Measurements from ENCODE around the gene GADD45B.

GADD45B gene

GRCh38 chr19:2443116-2443784 is 32.7 kb upstream of the GADD45B start:
- CTCF ChIA-PET, result interaction anchor here (1.2 kb wide), 1 partner anchor 29 kb away, joined by 3 read pairs; no protein-coding TSS in a partner anchor
- DNase-seq (ENCODE audit: extremely low spot score), result no peak
- no peak for TF ChIP-seq CTCF (IDR thresholded peaks at IDR 0.05; ENCODE audit: control extremely low read depth, extremely low read depth, low read depth, missing control alignments)
- POLR2A ChIA-PET, result no interaction called here

GRCh38 chr19:2443785-2444182 is 32.1 kb upstream of the GADD45B start:
- POLR2A ChIA-PET, result interaction anchor here (0.9 kb wide), 1 partner anchor 32 kb away, joined by 3 read pairs; the partner anchor contains the start of gene GADD45B
- TF ChIP-seq CTCF (IDR thresholded peaks at IDR 0.05; ENCODE audit: control extremely low read depth, extremely low read depth, low read depth, missing control alignments), result no peak
- DNase-seq (ENCODE audit: extremely low spot score), result no peak
- CTCF ChIA-PET, result interaction anchor here (1.1 kb wide), 1 partner anchor 10 kb away, joined by 4 read pairs; no protein-coding TSS in a partner anchor

- DNase-seq (ENCODE audit: extremely low spot score), result no peak
- ChIA-PET POLR2A (interaction anchor here (0.9 kb wide), 1 partner anchor 32 kb away, joined by 3 read pairs; the partner anchor contains the start of gene GADD45B), CTCF (interaction anchor here (1.1 kb wide), 1 partner anchor 11 kb away, joined by 4 read pairs; no protein-coding TSS in a partner anchor)
- no peak for TF ChIP-seq CTCF (IDR thresholded peaks at IDR 0.05; ENCODE audit: control extremely low read depth, extremely low read depth, low read depth, missing control alignments)
These were observed 31.5 kb upstream of the GADD45B start for GRCh38 chr19:2444251-2445002.

GRCh38 chr19:2446381-2446780 is 29.5 kb upstream of the GADD45B start:
- no peak for TF ChIP-seq CTCF (IDR thresholded peaks at IDR 0.05; ENCODE audit: control extremely low read depth, extremely low read depth, low read depth, missing control alignments)
- POLR2A ChIA-PET, result interaction anchor here (0.6 to 1.2 kb wide), 2 partner anchors 30 to 293 kb away, joined by 4 to 6 read pairs; partner anchors contain the start of gene GADD45B
- DNase-seq (ENCODE audit: extremely low spot score), result peak; percentile 54
- CTCF ChIA-PET, result interaction anchor here (0.8 to 1.5 kb wide), 4 partner anchors 16 to 202 kb away, joined by 3 to 4 read pairs (median 3); no protein-coding TSS in a partner anchor

GRCh38 chr19:2449019-2449418 is 26.9 kb upstream of the GADD45B start:
- TF ChIP-seq CTCF (IDR thresholded peaks at IDR 0.05; ENCODE audit: control extremely low read depth, extremely low read depth, low read depth, missing control alignments), result no peak
- ChIA-PET POLR2A (interaction anchor here (1.8 kb wide), 1 partner anchor 27 kb away, joined by 5 read pairs; the partner anchor contains the start of gene GADD45B), CTCF (interaction anchor here (1.5 kb wide), 1 partner anchor 188 kb away, joined by 4 read pairs; no protein-coding TSS in a partner anchor)
- DNase-seq (ENCODE audit: extremely low spot score), result no peak

GRCh38 chr19:2451138-2451537 is 24.8 kb upstream of the GADD45B start:
- CTCF ChIA-PET, result no interaction called here
- no peak for TF ChIP-seq CTCF (IDR thresholded peaks at IDR 0.05; ENCODE audit: control extremely low read depth, extremely low read depth, low read depth, missing control alignments)
- DNase-seq (ENCODE audit: extremely low spot score), result no peak
- POLR2A ChIA-PET, result no interaction called here
